Chondrocyte (in vitro differentiated cells): ENCODE measurements around the gene RANGAP1. TPM values are rescaled to one million over a fixed set of nuclear protein-coding genes. Genes with fewer than 3 reads are reported as not detected.
A peak's percentile ranks its signal among the peaks of the same experiment; 100 is the strongest.
"Not testable (repeated sequence)": the region's sequence is repeated elsewhere in the genome, so short reads cannot be mapped to it uniquely, and the experiment has no call there.

ENCODE experiments used
- DNase-seq: peaks from one replicate; pipeline ENCODE4 v3.0.0; 2021; ENCODE audit warnings: mixed read lengths, low spot score
- H3K27ac Mint-ChIP-seq: one replicate; pipeline ENCODE4 v1.8.0; 2021; ENCODE audit warnings: mild to moderate bottlenecking, moderate library complexity, mixed read lengths; ENCODE audit not compliant: unreplicated experiment
- H3K27me3 Mint-ChIP-seq: 2 replicates; pipeline ENCODE4 v1.8.0; 2021; ENCODE audit warnings: low read depth, mixed read lengths
- H3K36me3 Mint-ChIP-seq: 2 replicates; pipeline ENCODE4 v1.8.0; 2021; ENCODE audit warnings: low read depth, mixed read lengths
- H3K4me1 Mint-ChIP-seq: 2 replicates; pipeline ENCODE4 v1.8.0; 2021; ENCODE audit warnings: low read depth, mild to moderate bottlenecking, mixed read lengths
- H3K4me3 Mint-ChIP-seq: one replicate; pipeline ENCODE4 v1.8.0; 2021; ENCODE audit warnings: mild to moderate bottlenecking, moderate library complexity, mixed read lengths; ENCODE audit not compliant: unreplicated experiment
- H3K9me3 Mint-ChIP-seq: 2 replicates; pipeline ENCODE4 v1.8.0; 2021; ENCODE audit warnings: low read depth, mixed read lengths
- CTCF ChIP-seq: fragments of 200-600 bp; sonication (generic); IDR thresholded peaks from 2 replicates; pipeline ENCODE4 v1.5.0; 2021; ENCODE audit warnings: antibody characterized with exemption, mild to moderate bottlenecking, moderate library complexity
- total RNA-seq: library from RNA; stranded (reverse); gene quantifications from 3 replicates; pipeline ENCODE4 v1.2.1, GENCODE V29; 2021

Gene RANGAP1
- total RNA-seq, 1 donor from 2014 or later: 35.4 TPM

DNA sequence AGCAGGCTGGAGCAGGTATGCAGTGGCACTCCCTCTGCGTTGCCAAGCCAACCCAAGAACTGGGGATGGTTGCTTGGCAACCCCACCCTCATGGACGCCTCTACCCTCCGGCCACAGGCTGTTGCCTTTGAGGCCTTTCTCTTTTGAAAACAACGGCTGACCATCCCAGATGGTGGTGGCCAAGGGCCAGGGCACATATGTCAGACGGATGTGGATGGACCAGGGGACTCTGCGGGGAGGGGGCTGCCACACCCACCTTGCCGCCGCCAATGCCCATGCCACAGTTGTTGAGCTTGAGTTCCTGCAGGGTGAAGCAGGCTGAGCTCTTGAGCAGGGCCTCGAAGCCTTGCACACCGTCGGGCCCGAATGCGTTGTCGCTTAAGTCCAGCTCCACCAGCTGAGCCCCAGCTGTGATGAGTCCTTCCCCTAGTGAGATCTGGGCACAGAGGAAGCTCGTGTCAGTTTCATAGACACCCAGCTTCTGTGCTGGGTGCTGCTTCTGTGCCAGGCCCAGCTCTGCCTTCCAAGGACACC is 21.5 kb downstream of the RANGAP1 start:
- H3K9me3 Mint-ChIP-seq: no peaks in the 10 kb centered on the region
- no peak for DNase-seq
- H3K27ac Mint-ChIP-seq: no peak overlapping the region
- no peaks in the 10 kb centered on the region for H3K4me1 Mint-ChIP-seq
- H3K36me3 Mint-ChIP-seq: peaks cover 36% of the 10 kb centered on the region
- H3K4me3 Mint-ChIP-seq: no peak overlapping the region
- no peak for TF ChIP-seq CTCF
- no peaks in the 10 kb centered on the region for H3K27me3 Mint-ChIP-seq

DNA sequence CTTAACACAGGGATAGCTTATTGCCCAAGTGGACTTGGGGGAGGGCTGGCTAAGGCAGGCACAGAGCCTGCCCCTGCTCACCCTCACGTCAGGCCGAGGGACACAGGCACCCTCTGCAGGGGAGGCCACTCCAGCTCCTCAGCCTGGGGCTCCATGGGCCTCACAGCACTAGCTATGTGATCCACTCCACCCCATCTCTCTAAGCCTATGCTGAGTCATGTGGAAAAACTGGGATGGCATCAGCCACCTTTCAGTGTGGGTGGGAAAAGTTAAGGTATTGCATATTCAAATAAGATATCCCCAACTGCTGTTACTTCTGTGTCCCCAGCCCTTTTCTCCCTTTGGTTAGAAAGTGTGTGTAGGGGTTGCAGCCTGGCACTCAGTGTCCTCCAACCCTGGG is 22.3 kb downstream of the RANGAP1 start:
- TF ChIP-seq CTCF: no peak
- Mint-ChIP-seq H3K27ac (no peak overlapping the region), H3K27me3 (no peaks in the 10 kb centered on the region), H3K36me3 (peaks cover 34% of the 10 kb centered on the region), H3K4me3 (no peak overlapping the region), H3K4me1 (no peaks in the 10 kb centered on the region), H3K9me3 (no peaks in the 10 kb centered on the region)
- DNase-seq: no peak

DNA sequence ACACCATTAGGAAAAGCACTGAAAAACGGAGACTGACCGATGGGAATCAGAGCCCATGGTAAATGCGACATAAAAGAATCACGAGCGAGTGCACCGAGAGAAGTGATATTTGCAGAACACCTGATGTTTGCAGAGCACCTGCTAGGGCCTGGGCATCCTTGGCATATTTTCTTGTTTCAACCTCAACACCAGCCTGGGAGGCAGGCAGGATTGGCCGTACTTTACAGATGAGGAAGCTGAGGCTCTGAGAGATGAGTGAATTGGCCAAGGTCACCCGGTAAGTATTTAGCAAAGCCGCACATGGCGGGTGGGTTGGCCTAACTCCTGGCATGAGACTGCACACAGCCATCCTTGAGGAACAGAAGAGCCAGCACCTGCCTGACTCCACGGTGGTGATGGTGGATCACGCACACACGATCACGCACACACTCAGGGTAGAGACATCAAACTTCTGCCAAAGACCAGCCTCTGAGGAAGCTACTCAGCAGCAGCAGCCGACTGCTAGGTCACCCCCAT is 23.7 kb downstream of the RANGAP1 start:
- Mint-ChIP-seq H3K27ac (no peak overlapping the region), H3K4me1 (peaks cover 2% of the 10 kb centered on the region), H3K9me3 (no peaks in the 10 kb centered on the region), H3K27me3 (no peaks in the 10 kb centered on the region), H3K4me3 (no peak overlapping the region), H3K36me3 (peaks cover 29% of the 10 kb centered on the region)
- no peak for DNase-seq
- no peak for TF ChIP-seq CTCF

- Mint-ChIP-seq H3K36me3 (peaks cover 29% of the 10 kb centered on the region), H3K9me3 (no peaks in the 10 kb centered on the region), H3K27me3 (no peaks in the 10 kb centered on the region), H3K27ac (no peak overlapping the region), H3K4me3 (no peak overlapping the region), H3K4me1 (peaks cover 8% of the 10 kb centered on the region)
- DNase-seq: no peak
- no peak for TF ChIP-seq CTCF
Observed at GRCh38 chr22:41261541-41262249, 24.3 kb downstream of the RANGAP1 start.

GRCh38 chr22:41260871-41261270 is 25.1 kb downstream of the RANGAP1 start:
- DNase-seq: no peak
- Mint-ChIP-seq H3K4me3 (no peak overlapping the region), H3K4me1 (peaks cover 15% of the 10 kb centered on the region), H3K27ac (peak overlapping the region; percentile 36), H3K9me3 (no peaks in the 10 kb centered on the region), H3K36me3 (peaks cover 27% of the 10 kb centered on the region), H3K27me3 (no peaks in the 10 kb centered on the region)
- no peak for TF ChIP-seq CTCF

GRCh38 chr22:41259756-41260155 is 26.2 kb downstream of the RANGAP1 start:
- H3K27me3 Mint-ChIP-seq, DNase-seq, H3K9me3 Mint-ChIP-seq, H3K4me3 Mint-ChIP-seq, H3K27ac Mint-ChIP-seq: not testable (repeated sequence)
- H3K36me3 Mint-ChIP-seq: peaks cover 24% of the 10 kb centered on the region
- peaks cover 15% of the 10 kb centered on the region for H3K4me1 Mint-ChIP-seq
